Omental fat pad (tissue), 4 donors: ENCODE data around the gene KLRC4. TPM values are rescaled to one million over a fixed set of nuclear protein-coding genes. Genes with fewer than 3 reads are reported as not detected.
"Not testable (repeated sequence)": the region's sequence is repeated elsewhere in the genome, so short reads cannot be mapped to it uniquely, and the experiment has no call there.

Experiments
- ATAC-seq: fragments of 150-250 bp; one replicate; pipeline ENCODE4 v1.9.1; 2016; ENCODE audit warnings: mild to moderate bottlenecking, moderate library complexity; ENCODE audit not compliant: low FRiP score
- DNase-seq: peaks from one replicate; pipeline ENCODE4 v3.0.0-alpha.2; 2019; ENCODE audit warnings: low spot score
- total RNA-seq, 4 donors: library from RNA; depleted of rRNA; stranded (reverse); fragments of >200 nt; gene quantifications; one replicate each; pipeline ENCODE4 v1.1.0, GENCODE V29; 2016
- TF ChIP-seq, protein P1 (sequence below), 3 donors: fragments of 450-650 bp; IDR thresholded peaks; one replicate each; pipeline ENCODE4 v1.5.1; 2016 to 2017; ENCODE audit warnings: antibody characterized with exemption in 3 of 3, mild to moderate bottlenecking in 3 of 3, moderate library complexity in 2 of 3

KLRC4 gene
- total RNA-seq, 4 donors from 2014 or later, result 0.63 to 0.96 TPM; not detected in 2

DNA sequence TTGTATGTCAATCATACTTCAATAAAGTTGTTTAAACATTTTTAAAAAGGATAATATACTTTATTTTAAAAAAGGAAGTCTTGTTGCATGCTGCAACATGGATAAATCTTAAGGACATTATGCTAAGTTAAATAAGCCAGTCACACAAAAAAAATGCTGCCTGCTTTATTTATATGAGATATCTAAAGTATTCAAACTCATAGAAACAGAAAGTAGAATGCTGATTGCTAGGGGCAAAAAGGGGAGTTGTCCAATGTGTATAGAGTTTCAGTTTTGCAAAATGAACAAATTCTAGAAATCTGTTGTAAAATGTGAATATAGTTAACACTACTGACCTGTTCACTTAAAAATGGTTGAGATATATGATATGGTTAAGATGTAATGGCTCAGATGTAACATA lies 8.7 kb downstream of the KLRC4 start:
- TF ChIP-seq, protein P1, sequence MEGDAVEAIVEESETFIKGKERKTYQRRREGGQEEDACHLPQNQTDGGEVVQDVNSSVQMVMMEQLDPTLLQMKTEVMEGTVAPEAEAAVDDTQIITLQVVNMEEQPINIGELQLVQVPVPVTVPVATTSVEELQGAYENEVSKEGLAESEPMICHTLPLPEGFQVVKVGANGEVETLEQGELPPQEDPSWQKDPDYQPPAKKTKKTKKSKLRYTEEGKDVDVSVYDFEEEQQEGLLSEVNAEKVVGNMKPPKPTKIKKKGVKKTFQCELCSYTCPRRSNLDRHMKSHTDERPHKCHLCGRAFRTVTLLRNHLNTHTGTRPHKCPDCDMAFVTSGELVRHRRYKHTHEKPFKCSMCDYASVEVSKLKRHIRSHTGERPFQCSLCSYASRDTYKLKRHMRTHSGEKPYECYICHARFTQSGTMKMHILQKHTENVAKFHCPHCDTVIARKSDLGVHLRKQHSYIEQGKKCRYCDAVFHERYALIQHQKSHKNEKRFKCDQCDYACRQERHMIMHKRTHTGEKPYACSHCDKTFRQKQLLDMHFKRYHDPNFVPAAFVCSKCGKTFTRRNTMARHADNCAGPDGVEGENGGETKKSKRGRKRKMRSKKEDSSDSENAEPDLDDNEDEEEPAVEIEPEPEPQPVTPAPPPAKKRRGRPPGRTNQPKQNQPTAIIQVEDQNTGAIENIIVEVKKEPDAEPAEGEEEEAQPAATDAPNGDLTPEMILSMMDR (IDR thresholded peaks at IDR 0.05), result no peak
- no peak for DNase-seq
- no peak for ATAC-seq

DNA sequence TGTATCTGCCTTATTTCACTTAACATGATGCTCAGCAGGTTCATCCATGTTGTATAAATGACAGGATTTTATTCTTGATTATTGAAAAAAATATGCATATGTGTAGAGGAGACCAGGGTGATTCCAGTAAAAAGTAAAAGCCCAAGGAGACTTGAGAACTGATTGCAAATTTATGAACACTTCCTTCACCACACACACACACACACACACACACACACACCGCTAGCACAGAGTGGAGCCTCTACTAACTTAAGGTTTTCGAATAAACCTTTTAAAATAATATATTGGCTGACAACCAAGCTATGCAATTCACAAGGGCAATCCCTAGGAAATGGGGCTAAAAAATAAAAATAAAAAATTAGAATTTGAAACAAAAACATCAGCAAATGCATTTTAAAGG lies 11.4 kb downstream of the KLRC4 start:
- TF ChIP-seq, protein P1 (IDR thresholded peaks at IDR 0.05), result no peak
- DNase-seq (no peak), ATAC-seq (no peak)

DNA sequence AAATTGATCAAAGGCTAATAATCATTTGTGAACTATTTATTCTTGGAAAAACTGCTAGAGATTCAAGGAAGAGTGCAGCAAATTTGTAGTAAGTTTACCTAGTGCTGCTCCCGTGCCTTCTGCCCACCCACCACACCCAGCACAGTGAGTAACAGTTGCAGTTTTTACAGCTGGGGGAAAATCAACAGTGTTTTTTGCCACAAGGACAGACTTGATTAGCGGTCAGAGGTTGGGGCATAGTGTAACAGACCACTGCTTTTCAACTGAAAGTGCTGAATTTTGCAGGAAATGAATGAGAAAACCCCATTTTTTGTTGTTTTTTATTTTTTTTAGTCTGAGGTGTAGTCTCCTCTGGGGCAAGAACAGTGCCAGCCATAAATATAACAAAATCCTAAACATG lies 12.3 kb downstream of the KLRC4 start:
- DNase-seq (no peak), ATAC-seq (no peak)
- TF ChIP-seq, protein P1 (IDR thresholded peaks at IDR 0.05), result no peak

DNA sequence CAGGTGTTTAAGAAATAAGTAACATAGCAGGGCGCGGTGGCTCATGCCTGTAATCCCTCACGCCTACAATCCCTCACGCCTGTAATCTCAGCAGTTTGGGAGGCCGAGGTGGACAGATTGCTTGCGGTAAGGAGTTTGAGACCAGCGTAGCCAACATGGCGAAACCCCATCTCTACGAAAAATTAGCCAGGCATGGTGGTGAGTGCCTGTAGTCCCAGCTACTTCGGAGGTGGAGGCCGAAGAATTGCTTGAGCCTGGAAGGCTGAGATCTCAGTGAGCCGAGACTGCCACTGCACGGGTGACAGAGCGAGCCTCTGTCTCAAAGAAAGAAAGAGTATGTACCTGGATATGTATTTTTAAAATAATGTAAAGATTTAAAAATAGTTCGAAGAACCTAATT lies 13.4 kb downstream of the KLRC4 start:
- not testable (repeated sequence) for ATAC-seq, DNase-seq

DNA sequence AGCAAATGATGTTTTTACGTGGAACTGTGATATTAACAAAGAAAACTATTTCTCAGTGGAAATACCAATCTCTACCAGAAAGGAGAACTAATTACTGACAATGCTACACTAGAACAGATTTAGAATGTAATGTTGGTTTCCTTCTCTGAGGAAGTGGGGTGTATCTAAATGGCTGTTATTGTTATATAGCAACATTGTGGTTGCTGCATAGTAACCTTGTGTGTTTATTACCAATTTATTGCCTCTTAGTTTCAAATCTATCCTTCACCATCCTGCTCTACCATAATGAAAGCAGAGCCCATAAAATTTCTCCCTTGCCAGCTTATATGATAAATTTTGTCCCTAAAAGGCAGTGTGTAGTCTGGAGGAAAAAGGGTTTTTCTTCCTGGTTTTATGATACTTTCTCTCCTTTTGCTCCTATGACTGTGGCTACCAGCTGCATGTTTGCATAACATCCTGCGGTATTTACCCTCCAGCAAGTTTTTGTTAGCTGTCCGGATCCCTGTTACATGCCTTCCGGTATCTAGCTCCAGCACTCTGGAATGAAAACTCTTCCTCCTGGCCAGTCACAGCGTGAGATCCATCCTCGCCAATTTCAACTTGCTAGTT lies 14.1 kb downstream of the KLRC4 start:
- no peak for DNase-seq
- TF ChIP-seq, protein P1 (IDR thresholded peaks at IDR 0.05), result no peak

DNA sequence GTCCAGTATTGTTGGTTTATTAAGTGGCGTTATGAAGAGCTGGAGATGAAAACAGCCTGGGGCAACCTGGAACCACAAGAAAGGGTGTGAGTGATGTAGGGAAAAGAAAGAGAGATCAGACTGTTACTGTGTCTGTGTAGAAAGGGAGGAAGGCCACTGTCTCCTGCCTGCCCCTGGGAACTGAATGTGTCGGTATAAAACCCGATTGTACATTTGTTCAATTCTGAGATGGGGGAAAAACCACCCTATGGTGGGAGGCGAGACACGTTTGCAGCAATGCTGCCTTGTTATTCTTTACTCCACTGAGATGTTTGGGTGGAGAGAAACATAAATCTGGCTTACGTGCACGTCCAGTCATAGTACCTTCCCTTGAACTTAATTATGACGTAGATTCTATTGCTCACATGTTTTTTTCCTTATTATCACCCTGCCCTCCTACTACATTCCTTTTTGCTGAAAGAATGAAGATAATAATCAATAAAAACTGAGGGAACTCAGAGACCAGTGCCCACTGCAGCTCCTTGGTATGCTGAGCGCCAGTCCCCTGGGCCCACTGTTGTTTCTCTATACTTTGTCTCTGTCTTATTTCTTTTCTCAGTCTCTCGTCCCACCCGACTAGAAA lies 14.9 kb downstream of the KLRC4 start:
- not testable (repeated sequence) for ATAC-seq, DNase-seq

More for the DNA sequence above, 14.1 kb downstream of the KLRC4 start:
- no peak for ATAC-seq

DNA sequence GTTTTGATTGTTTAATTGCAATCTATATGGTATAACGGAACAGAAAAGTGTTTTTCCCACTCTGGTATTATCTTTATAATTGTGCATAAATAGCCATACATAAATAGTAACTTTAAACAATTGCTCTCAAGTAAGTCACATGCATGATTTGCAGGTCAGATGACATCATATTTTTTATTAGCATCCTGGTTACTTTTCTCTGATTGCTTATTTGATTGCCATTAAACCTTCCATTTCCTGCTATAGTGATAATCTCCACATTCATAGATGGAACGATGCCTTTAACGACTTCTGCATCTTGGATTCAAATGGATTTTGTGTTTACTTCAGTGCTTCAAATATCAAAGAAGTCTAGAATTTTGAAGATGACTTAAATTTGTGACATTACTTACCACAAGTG lies 16.3 kb downstream of the KLRC4 start:
- no peak for ATAC-seq
- TF ChIP-seq, protein P1 (IDR thresholded peaks at IDR 0.05), result no peak
- DNase-seq, result no peak

DNA sequence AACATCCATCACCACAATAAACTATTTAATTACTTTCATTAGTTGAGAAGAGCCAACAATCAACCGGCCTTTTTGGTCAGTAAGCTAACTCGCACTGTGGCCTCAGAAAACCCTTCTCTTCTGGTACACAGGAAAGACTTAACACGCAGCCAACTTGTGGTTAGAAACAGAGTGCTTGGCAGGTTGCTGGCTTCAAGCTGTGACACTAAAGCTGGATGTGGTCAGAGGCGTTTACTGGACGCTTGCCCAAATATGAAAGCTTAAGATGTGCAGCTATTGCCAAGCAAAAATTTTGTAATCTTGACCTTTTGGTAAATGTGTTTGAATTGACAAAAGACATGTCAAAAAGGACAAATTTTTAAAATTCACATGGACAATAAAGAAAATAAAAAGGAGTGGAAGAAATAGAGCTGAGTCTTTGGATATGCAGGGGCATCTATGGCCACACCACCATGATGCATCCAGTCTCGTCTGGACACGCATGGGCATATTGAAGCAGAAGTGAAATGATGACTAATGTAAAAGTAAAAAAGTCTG lies 17.1 kb downstream of the KLRC4 start:
- TF ChIP-seq, protein P1 (IDR thresholded peaks at IDR 0.05), result no peak
- DNase-seq (no peak), ATAC-seq (no peak)

DNA sequence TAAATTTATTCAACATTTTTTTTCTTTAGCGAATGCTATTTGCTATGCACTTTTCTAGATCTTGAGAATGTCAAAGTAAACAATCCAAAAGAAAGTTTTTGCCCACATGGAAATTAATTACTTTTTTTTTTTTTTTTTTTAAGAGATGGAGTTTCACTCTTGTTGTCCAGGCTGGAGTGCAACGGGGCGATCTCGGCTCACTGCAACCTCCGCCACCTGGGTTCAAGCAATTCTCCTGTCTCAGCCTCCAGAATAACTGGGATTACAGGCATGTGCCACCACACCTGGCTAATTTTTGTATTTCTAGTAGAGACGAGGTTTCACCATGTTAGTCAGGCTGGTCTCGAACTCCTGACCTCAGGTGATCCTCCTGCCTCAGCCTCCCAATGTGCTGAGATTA lies 18.6 kb downstream of the KLRC4 start:
- not testable (repeated sequence) for ATAC-seq

More for the DNA sequence above, 18.6 kb downstream of the KLRC4 start:
- not testable (repeated sequence) for DNase-seq
